Measurements from ENCODE around the gene MLPH.

MLPH gene

DNA sequence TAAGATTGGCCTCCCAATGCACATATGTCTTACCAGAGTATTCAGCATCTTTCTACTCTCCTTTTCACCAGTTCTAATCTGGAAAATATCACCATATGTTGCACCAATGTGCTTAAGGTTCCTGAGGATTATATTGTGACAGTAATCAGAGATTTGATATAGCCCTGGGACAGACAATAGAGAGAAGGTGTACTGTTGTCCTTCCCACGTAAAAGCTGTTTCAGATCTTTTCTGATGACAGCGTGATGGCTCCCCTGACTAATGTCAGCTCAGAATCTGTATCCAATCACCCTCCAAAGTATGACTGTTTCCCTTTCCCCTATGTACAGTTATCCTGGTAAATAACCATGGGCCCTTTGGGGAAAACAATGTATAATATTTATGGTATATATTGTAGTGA lies 9.0 kb upstream of the MLPH start:
- peaks cover 55% of the 10 kb centered on the region for H3K27me3 Mint-ChIP-seq
- no peaks in the 10 kb centered on the region for H3K36me3 Mint-ChIP-seq
- H3K4me3 Mint-ChIP-seq: no peak overlapping the region
- H3K4me1 Mint-ChIP-seq: peaks cover 13% of the 10 kb centered on the region
- no peak for DNase-seq
- no peaks in the 10 kb centered on the region for H3K9me3 Mint-ChIP-seq
- H3K27ac Mint-ChIP-seq: no peak overlapping the region
- CTCF ChIA-PET: interaction anchor here (1.4 to 1.5 kb wide), 2 partner anchors 56 to 94 kb away, joined by 3 to 5 read pairs; no protein-coding TSS in a partner anchor

DNA sequence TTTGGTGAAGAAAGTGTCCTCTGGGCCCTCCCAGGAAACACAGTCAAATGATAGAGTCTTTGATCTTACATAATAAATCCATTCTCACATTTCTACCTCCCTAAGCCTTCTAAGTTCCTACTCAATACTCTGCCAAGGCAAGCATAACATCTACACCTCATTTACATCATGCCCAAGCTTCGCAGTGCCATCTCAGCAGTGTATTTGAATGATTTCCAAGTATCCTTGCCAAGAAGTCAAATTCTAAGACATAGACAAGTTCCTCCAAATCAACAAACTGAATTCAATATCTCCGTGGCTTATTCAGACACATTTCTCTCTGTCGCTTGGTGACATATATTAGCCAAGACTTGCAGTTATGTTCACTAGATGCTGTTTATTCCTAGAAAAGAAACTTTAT lies 8.1 kb upstream of the MLPH start:
- no peak overlapping the region for H3K27ac Mint-ChIP-seq
- no peaks in the 10 kb centered on the region for H3K36me3 Mint-ChIP-seq
- CTCF ChIA-PET: interaction anchor here (1.4 kb wide), 1 partner anchor 57 kb away, joined by 3 read pairs; no protein-coding TSS in a partner anchor
- no peak overlapping the region for H3K4me3 Mint-ChIP-seq
- H3K4me1 Mint-ChIP-seq: peaks cover 13% of the 10 kb centered on the region
- DNase-seq: no peak
- no peaks in the 10 kb centered on the region for H3K9me3 Mint-ChIP-seq
- H3K27me3 Mint-ChIP-seq: peaks cover 64% of the 10 kb centered on the region

DNA sequence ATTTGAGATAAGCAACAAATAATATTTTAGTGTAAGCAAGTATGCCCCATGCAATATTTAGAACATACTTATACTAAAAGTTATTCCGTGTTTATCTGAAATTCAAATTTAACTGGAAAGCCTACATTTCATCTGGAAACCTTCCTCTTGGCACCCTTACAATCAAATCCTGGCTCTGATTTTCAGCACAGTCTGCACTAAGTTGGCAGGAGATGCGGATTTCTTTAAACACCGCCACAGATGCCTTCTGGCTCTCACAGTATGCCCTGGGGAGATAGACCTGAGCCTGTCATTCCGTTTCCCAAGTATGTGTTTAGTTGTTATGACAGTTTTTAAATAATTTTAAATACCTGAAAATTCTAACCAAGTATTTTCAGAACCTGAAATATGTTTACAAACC lies 7.3 kb upstream of the MLPH start:
- Mint-ChIP-seq H3K4me1 (peaks cover 7% of the 10 kb centered on the region), H3K36me3 (no peaks in the 10 kb centered on the region), H3K4me3 (no peak overlapping the region), H3K27ac (no peak overlapping the region), H3K9me3 (no peaks in the 10 kb centered on the region), H3K27me3 (peaks cover 66% of the 10 kb centered on the region)
- no peak for DNase-seq
- CTCF ChIA-PET: no interaction called here

DNA sequence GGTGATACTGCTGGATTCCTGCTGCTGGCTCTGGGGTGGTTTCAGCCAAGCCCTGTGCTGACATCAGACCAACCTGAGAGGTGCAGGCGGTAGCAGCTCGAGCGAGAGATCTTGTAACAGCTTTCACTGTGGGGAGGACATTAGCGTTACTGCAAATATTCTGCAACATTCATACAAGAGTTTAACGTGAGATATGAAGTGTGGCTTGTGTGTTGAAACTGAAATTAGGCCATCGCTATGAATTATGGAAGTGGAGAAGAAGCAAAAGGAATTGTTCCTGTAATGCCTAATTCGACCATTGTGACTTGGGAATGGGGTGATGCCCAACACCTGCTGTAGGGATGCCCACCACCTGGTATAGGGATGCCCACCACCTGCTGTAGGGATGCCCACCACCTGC lies 6.5 kb upstream of the MLPH start:
- no peak overlapping the region for H3K4me3 Mint-ChIP-seq
- DNase-seq: no peak
- no peaks in the 10 kb centered on the region for H3K9me3 Mint-ChIP-seq
- no peaks in the 10 kb centered on the region for H3K36me3 Mint-ChIP-seq
- H3K27ac Mint-ChIP-seq: no peak overlapping the region
- CTCF ChIA-PET: no interaction called here
- peaks cover 6% of the 10 kb centered on the region for H3K4me1 Mint-ChIP-seq
- H3K27me3 Mint-ChIP-seq: peaks cover 74% of the 10 kb centered on the region

DNA sequence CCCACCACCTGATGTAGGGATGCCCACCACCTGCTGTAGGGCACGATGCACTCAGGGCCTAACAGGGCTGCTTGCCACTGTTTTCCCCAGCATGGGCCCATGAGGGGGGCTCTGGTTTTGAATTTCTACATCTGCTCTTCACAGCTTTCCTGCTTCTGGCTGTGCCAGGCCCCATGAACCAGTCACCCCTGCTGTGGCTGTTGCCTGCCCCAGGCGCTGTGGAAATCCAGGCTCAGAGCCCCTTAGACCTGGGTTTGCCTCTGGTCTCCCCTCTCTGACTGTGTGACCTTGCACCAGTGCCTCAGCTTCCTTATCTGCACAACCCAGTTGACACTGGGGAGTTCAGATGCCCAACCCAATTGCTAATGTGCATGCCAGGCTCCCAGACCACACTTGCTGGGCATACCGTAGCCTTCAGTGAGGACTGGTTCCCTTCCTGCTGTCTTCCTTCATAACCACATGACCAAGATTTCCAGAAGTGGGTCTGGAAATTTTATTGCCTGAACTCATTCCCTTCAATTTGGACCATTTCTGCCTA lies 6.0 kb upstream of the MLPH start:
- H3K9me3 Mint-ChIP-seq: no peaks in the 10 kb centered on the region

DNA sequence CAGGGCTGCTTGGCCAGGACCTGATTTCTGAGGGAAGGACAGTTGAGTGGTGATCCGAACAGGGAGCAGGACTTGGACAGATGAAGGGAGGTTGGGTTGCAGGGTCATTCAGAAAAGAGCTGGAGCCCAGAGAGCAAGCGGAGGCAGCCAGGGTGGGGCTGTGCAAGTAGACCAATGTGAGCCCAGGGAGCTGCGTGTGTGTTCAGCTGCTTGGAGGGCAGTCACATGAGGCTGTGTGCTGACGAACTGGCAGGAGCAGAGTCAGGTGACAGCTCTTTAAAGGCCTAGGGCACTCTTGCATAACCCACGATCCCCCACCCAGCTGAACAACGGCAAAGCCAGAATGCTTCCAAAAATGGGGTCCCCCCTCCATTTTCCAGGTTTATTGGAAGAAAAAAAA lies 4.6 kb upstream of the MLPH start:
- H3K36me3 Mint-ChIP-seq: no peaks in the 10 kb centered on the region
- no peak for DNase-seq

More for the DNA sequence above, 6.0 kb upstream of the MLPH start:
- H3K4me3 Mint-ChIP-seq: no peak overlapping the region
- peaks cover 2% of the 10 kb centered on the region for H3K4me1 Mint-ChIP-seq
- CTCF ChIA-PET: interaction anchor here (0.8 to 2.3 kb wide), 3 partner anchors 32 to 91 kb away, joined by 3 to 16 read pairs (median 4); no protein-coding TSS in a partner anchor
- DNase-seq: no peak
- H3K36me3 Mint-ChIP-seq: no peaks in the 10 kb centered on the region
- peaks cover 72% of the 10 kb centered on the region for H3K27me3 Mint-ChIP-seq
- H3K27ac Mint-ChIP-seq: no peak overlapping the region

DNA sequence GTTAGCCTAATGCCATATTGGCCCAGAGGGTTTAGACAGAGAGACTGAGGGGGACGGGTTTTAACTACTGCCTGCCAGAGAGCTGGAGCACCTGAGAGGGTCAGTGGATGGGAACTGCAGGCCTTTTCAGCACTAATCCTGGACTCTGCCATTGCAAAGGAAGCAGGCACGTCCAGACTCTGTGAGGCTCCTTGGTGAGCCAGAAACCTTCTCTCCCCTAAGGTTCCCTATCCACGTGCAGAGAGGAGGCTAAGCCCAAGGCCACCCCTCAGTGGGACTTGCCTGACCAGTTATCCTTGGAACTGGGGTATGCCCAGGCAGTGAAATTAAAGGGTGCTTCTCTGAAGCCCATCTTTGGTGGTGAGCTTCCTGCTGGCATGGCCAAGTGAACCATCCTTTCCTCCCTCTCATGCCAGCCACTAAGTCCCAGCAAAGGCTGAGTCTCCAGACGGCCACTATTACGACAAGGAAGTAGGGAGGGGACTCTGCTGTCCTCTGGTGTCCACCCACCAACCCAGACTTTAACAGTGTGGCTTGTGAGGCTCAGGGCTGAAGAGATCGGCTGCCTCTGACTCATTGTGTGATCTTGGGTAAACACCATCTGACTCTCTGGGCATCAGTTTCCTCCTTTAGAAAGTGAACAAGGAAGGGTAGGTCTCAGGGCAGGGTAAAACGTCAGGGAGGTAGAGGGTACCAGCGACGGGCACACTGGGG lies 3.9 kb upstream of the MLPH start:
- no peak for DNase-seq
- Mint-ChIP-seq H3K36me3 (no peaks in the 10 kb centered on the region), H3K27me3 (peaks cover 77% of the 10 kb centered on the region), H3K4me3 (no peak overlapping the region), H3K27ac (no peak overlapping the region), H3K9me3 (no peaks in the 10 kb centered on the region), H3K4me1 (no peaks in the 10 kb centered on the region)
- CTCF ChIA-PET: interaction anchor here (0.8 to 2.3 kb wide), 2 partner anchors 9 to 62 kb away, joined by 3 to 16 read pairs; no protein-coding TSS in a partner anchor

More for the DNA sequence above, 4.6 kb upstream of the MLPH start:
- Mint-ChIP-seq H3K4me1 (no peaks in the 10 kb centered on the region), H3K4me3 (no peak overlapping the region), H3K27ac (no peak overlapping the region), H3K9me3 (no peaks in the 10 kb centered on the region), H3K27me3 (peaks cover 75% of the 10 kb centered on the region)
- CTCF ChIA-PET: interaction anchor here (0.8 to 2.3 kb wide), 2 partner anchors 8 to 61 kb away, joined by 3 to 16 read pairs; no protein-coding TSS in a partner anchor

DNA sequence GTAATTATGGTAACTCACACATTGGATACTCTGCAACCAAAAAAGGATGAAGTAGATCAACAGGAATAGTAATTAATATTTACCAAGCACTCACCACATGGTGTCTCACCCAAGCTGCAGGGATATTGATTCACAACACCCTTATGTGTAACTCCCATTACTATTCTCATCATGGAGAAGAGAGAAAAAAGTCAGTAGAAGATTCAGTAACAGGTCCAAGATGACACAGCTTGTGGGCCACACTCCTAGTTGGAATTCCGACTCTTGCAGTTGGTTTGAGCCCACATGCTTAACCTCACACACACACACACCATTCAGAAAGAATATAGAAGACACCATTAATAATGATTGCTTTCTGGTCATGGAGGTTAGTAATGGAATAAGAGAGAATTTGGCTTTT lies 1.7 kb upstream of the MLPH start:
- no peak overlapping the region for H3K4me3 Mint-ChIP-seq
- DNase-seq: no peak
- peaks cover 95% of the 10 kb centered on the region for H3K27me3 Mint-ChIP-seq
- no peak overlapping the region for H3K27ac Mint-ChIP-seq
- no peaks in the 10 kb centered on the region for H3K36me3 Mint-ChIP-seq
- H3K4me1 Mint-ChIP-seq: no peaks in the 10 kb centered on the region
- H3K9me3 Mint-ChIP-seq: no peaks in the 10 kb centered on the region
- CTCF ChIA-PET: no interaction called here

DNA sequence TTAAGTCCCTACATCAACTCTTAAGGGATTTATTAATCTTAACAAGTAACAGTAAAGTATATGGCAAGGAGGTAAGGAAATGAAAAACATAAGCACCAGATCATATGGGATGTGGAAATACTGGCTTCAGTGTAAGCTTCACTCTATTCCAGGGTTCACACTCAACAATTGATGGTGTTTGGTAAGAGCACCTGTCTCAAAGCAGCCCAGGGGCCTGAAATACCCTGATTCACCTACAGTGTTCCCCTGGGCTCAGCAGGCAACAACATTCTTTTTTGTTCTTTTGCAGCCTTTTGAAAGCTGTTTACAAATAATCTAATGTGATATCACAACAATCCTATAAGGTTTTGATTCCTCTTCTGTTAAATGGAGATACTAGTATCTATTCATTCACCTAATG lies 1.2 kb upstream of the MLPH start:
- CTCF ChIA-PET: no interaction called here
- H3K9me3 Mint-ChIP-seq: no peaks in the 10 kb centered on the region
- no peaks in the 10 kb centered on the region for H3K36me3 Mint-ChIP-seq
- peaks cover 92% of the 10 kb centered on the region for H3K27me3 Mint-ChIP-seq
- no peak for DNase-seq
- H3K4me3 Mint-ChIP-seq: no peak overlapping the region
- H3K4me1 Mint-ChIP-seq: no peaks in the 10 kb centered on the region
- no peak overlapping the region for H3K27ac Mint-ChIP-seq

DNA sequence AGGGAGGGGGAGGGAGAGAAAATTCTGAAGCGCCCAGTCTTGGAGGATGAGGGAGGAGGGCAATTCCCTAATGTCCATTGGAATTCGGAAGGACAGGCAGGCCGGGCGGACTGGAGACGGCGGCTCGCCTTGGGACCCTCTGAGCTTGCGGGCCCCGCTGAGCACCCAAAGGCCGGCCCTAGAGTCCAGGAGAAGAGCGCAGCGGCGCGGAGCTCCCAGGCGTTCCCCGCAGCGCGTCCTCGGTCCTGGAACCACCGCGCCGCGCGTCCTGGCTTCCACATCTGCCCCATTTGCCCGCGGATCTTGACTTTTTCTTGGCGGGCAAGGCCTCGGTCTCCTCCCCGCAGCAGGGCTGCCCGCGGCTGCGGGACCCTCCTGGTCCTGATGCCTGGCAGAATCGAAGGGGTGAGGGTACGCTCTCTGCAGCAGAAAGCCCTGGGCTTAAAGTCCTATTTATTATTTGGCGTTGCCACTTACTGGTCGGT lies 675 bp upstream of the MLPH start:
- no peak for DNase-seq
- H3K27me3 Mint-ChIP-seq: peaks cover 86% of the 10 kb centered on the region
- H3K9me3 Mint-ChIP-seq: peaks cover 5% of the 10 kb centered on the region
- H3K4me3 Mint-ChIP-seq: no peak overlapping the region
- CTCF ChIA-PET: no interaction called here
- no peaks in the 10 kb centered on the region for H3K4me1 Mint-ChIP-seq
- no peak overlapping the region for H3K27ac Mint-ChIP-seq
- H3K36me3 Mint-ChIP-seq: no peaks in the 10 kb centered on the region

DNA sequence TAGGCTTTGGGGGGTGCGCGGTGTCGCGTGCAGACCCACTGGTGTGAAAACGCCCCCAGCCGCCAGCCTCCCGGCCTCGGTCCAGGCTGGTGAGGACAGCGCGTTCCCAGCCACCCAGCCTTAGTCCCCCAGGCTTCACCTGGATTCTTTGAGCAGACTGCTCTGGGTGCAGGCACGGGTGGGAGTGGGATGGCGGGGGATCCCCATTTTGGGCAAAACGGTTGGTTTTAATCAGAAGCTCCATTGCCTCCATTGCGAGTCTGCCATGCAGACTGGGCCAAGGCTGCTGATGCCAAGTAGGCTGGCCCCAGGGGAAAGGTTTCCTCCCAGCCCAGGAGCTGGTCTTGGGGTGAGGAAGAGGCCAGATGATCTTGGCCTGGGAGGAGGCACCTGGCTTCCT lies 445 bp downstream of the MLPH start:
- H3K4me3 Mint-ChIP-seq: no peak overlapping the region
- peaks cover 14% of the 10 kb centered on the region for H3K9me3 Mint-ChIP-seq
- H3K27me3 Mint-ChIP-seq: peaks cover 80% of the 10 kb centered on the region
- CTCF ChIA-PET: no interaction called here
- no peaks in the 10 kb centered on the region for H3K36me3 Mint-ChIP-seq
- H3K27ac Mint-ChIP-seq: no peak overlapping the region
- H3K4me1 Mint-ChIP-seq: no peaks in the 10 kb centered on the region
- DNase-seq: no peak

DNA sequence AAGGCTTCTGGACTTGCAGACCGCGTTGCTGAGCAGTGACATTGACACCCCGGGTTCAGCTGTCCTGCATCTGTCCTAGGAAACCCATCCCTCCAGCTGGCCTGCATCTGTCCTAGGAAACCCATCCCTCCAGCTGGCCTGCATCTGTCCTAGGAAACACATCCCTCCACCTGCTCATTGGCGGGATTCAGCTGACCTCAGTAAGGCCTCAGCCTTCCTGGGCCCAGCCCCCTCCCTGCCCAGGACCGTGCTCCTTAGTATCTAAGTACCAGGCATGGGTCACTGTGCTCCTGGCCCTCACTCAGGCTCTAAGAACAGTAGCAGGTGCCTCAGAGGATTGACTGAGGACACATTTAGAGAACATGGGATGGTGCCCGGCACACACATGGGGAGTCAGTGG lies 1.2 kb downstream of the MLPH start:
- Mint-ChIP-seq H3K27ac (no peak overlapping the region), H3K4me3 (no peak overlapping the region), H3K9me3 (peaks cover 21% of the 10 kb centered on the region), H3K27me3 (peaks cover 81% of the 10 kb centered on the region), H3K36me3 (no peaks in the 10 kb centered on the region), H3K4me1 (no peaks in the 10 kb centered on the region)
- CTCF ChIA-PET: no interaction called here
- no peak for DNase-seq

DNA sequence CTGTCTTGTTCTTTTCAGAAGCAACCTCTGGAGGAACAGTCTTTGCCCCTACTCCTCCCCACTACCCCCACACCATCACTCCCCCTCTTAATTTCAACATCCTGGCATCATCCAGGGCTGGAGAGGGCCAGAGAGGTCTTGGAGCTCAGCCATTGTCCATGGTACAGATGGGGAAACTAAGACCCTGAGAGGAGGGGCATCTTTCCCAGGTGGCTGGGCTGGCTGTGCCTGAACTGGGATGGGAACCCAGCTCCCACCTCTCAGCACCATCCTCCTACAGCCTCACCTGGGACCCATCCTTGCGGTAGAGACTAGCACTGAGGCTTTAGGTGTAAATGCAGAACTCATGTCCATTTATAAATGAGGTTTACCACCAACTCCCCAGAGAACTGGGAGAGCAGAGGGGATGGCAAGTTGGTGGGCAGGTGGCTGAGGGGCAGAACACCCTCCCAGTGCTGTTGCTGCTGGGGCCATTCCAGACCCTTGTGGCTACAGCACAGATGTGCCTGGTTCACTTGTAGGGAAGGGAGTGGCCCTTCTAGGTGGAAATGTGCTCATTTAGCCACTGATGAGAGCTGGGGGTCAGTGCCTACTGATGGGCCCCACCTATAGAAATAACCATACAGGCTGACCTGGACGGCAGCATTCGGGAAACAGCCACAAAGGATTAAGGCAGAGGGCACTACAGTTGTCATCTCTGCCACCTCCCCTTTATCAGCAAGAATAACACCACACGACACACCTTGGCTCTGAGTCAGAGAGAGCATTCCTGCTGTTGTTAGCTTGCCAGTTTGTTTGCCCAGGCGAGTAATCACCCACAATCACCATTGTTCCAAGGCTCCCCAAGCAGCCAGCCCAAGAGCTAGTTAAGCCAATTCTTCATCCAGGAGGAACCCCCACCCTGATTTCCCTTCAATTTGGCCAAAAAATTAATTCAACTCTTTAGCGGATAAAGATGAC lies 2.1 kb downstream of the MLPH start:
- Mint-ChIP-seq H3K27ac (no peak overlapping the region), H3K4me1 (no peaks in the 10 kb centered on the region), H3K36me3 (no peaks in the 10 kb centered on the region), H3K4me3 (no peak overlapping the region), H3K27me3 (peaks cover 74% of the 10 kb centered on the region), H3K9me3 (peaks cover 21% of the 10 kb centered on the region)
- CTCF ChIA-PET: interaction anchor here (1.0 kb wide), 1 partner anchor 68 kb away, joined by 4 read pairs; no protein-coding TSS in a partner anchor
- DNase-seq: no peak

DNA sequence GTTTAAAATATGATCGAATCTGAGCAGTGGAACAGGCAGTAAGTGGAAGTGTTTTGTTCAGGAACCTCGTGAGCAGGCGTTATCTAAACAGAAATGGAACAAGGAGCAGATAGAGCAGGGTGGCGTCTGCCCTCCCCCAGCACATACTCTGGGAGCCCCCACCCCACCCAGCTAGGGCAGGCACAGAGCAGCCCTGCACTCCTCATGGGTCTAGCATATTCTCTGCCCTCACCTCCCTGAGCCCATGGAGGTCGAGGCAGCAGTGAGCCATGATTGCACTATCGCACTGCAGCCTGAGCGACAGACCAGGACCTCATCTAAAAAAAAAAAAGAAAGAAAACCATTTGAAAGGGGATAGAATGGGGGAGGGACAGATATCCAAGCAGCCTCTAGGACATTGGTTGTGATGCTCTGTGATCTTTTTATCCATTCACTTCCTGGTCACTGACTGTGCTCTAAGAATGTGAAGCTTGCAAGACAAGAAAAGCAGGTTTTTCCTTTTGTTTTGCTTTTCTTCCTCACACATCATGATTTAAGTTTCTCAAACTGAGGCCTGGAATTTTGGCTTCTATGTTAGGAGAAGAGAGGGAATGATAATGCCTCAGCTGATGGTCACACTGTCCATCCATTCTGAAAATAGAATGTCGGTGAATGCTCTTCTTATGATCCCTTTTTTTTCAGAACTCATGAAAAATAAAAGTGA lies 3.1 kb downstream of the MLPH start:
- no peak overlapping the region for H3K4me3 Mint-ChIP-seq
- H3K9me3 Mint-ChIP-seq: peaks cover 21% of the 10 kb centered on the region
- H3K27me3 Mint-ChIP-seq: peaks cover 74% of the 10 kb centered on the region
- DNase-seq: no peak
- no peak overlapping the region for H3K27ac Mint-ChIP-seq
- no peaks in the 10 kb centered on the region for H3K4me1 Mint-ChIP-seq
- no peaks in the 10 kb centered on the region for H3K36me3 Mint-ChIP-seq
- CTCF ChIA-PET: interaction anchor here (0.9 to 1.5 kb wide), 2 partner anchors 15 to 68 kb away, joined by 3 to 4 read pairs; no protein-coding TSS in a partner anchor
